Ovary (tissue), 3 donors: ENCODE measurements around the gene MAK.

ENCODE experiments used
- CTCF ChIP-seq, 3 donors: fragments of 450-650 bp in 2 of 3; fragments of 200-600 bp in 1 of 3; IDR thresholded peaks; one replicate each; pipeline versions ENCODE4 v1.5.1 to v1.8.0; 2016 to 2022; ENCODE audit warnings: antibody characterized with exemption in 3 of 3, mild to moderate bottlenecking in 1 of 3
- POLR2A ChIP-seq: fragments of 450-650 bp; IDR thresholded peaks from one replicate; pipeline ENCODE4 v1.6.1; 2017; ENCODE audit warnings: antibody characterized with exemption, mild to moderate bottlenecking, moderate library complexity
- donor health status: DM: no; HTN: no; CAD: no.

GRCh38 chr6:10861086-10861485 lies 22.7 kb upstream of the MAK start:
- TF ChIP-seq CTCF (IDR thresholded peaks at IDR 0.05) (no peak), POLR2A (no peak)
